COLO668 (cell line): Measurements from ENCODE around the gene PRKAG3.

ENCODE experiments used
- DNase-seq: peaks from one replicate; lab custom pipeline; 2025; ENCODE audit not compliant: unreplicated experiment; lab: John Stamatoyannopoulos, UW

Gene PRKAG3

GRCh38 chr2:218831378-218831990 is at the start of gene PRKAG3:
PRKAG3 (minus strand) TSS chr2:218831803.
- no peak for DNase-seq

GRCh38 chr2:218880859-218881594 is 49.4 kb upstream of the PRKAG3 start:
- DNase-seq: no peak

- peak; percentile 85 for DNase-seq
These were observed 48.7 kb upstream of the PRKAG3 start, which contains the start of gene WNT10A for GRCh38 chr2:218880102-218880858. WNT10A (plus strand) TSS chr2:218880852; CDS start chr2:218880996, 144 bp downstream.

- no peak for DNase-seq
These were observed 48.1 kb upstream of the PRKAG3 start for GRCh38 chr2:218879776-218880101.

- DNase-seq: peak; percentile 39
These were observed 47.5 kb upstream of the PRKAG3 start for GRCh38 chr2:218878926-218879761.

- no peak for DNase-seq
These were observed 46.9 kb upstream of the PRKAG3 start for GRCh38 chr2:218878486-218878885.

GRCh38 chr2:218877891-218878290 is 46.3 kb upstream of the PRKAG3 start:
- no peak for DNase-seq

- DNase-seq: no peak
These were observed 45.7 kb upstream of the PRKAG3 start for GRCh38 chr2:218877331-218877730.

- DNase-seq: peak; percentile 71
These were observed 45.1 kb upstream of the PRKAG3 start for GRCh38 chr2:218876562-218877219.

- DNase-seq: no peak
These were observed 44.2 kb upstream of the PRKAG3 start for GRCh38 chr2:218875692-218876246.

- no peak for DNase-seq
These were observed 42.0 kb upstream of the PRKAG3 start for GRCh38 chr2:218873359-218874194.

- no peak for DNase-seq
These were observed 41.2 kb upstream of the PRKAG3 start for GRCh38 chr2:218872645-218873358.

- peak; percentile 31 for DNase-seq
These were observed 40.0 kb upstream of the PRKAG3 start for GRCh38 chr2:218871345-218872302.

GRCh38 chr2:218870984-218871344 is 39.4 kb upstream of the PRKAG3 start:
- no peak for DNase-seq

GRCh38 chr2:218869064-218869463 is 37.5 kb upstream of the PRKAG3 start:
- no peak for DNase-seq

GRCh38 chr2:218867900-218868299 is 36.3 kb upstream of the PRKAG3 start:
- DNase-seq: no peak

GRCh38 chr2:218865999-218866398 is 34.4 kb upstream of the PRKAG3 start:
- no peak for DNase-seq

- no peak for DNase-seq
These were observed 33.8 kb upstream of the PRKAG3 start for GRCh38 chr2:218865396-218865795.
